ENCODE results near the gene SPRY2. TPM values are rescaled to one million over a fixed set of nuclear protein-coding genes. Genes with fewer than 3 reads are reported as not detected.
A peak's percentile ranks its signal among the peaks of the same experiment; 100 is the strongest.
"Not testable (repeated sequence)": the region's sequence is repeated elsewhere in the genome, so short reads cannot be mapped to it uniquely, and the experiment has no call there.

Gene SPRY2
- total RNA-seq, 4 donors from 2014 or later: 26.4 to 40.4 (median 37.0) TPM

GRCh38 chr13:80348314-80348713, 7.4 kb upstream of the SPRY2 start:
- no peak for TF ChIP-seq CTCF (IDR thresholded peaks at IDR 0.05)
- TF ChIP-seq POLR2A (IDR thresholded peaks at IDR 0.05): no peak
- H3K4me3 ChIP-seq (ENCODE audit: low read depth, poor library complexity, severe bottlenecking): no peak overlapping the region
- intact Hi-C loops (cut with DNase I; ENCODE audit: low total_unique reads): no loop called here
- DNase-seq (ENCODE audit: low spot score in 2 of 2): no peak

- H3K4me3 ChIP-seq (ENCODE audit: low read depth, poor library complexity, severe bottlenecking): no peak overlapping the region
- WGBS, 2 donors: 86 to 91% methylated on average over 8 of the region's 8 CpGs
- TF ChIP-seq POLR2A (IDR thresholded peaks at IDR 0.05) (no peak), CTCF (IDR thresholded peaks at IDR 0.05) (no peak)
- intact Hi-C loops (cut with DNase I; ENCODE audit: low total_unique reads): no loop called here
- no peak for DNase-seq (ENCODE audit: low spot score in 2 of 2)
These were observed 5.0 kb upstream of the SPRY2 start for GRCh38 chr13:80345771-80346510.

- WGBS, 2 donors: 98 to 100% methylated on average over 11 of the region's 11 CpGs
- intact Hi-C loops (cut with DNase I; ENCODE audit: low total_unique reads); DNase-seq (ENCODE audit: low spot score in 2 of 2); H3K4me3 ChIP-seq (ENCODE audit: low read depth, poor library complexity, severe bottlenecking): not testable (repeated sequence)
These were observed 3.1 kb upstream of the SPRY2 start for GRCh38 chr13:80344032-80344431.

GRCh38 chr13:80342471-80343371, 1.8 kb upstream of the SPRY2 start:
- TF ChIP-seq POLR2A (IDR thresholded peaks at IDR 0.05): no peak
- peak in 1 of 3 donors; percentile 82 for TF ChIP-seq CTCF (IDR thresholded peaks at IDR 0.05)
- intact Hi-C loops (cut with DNase I; ENCODE audit: low total_unique reads): no loop called here
- peak; percentile 75 to 97 for DNase-seq (ENCODE audit: low spot score in 2 of 2)
- no peak overlapping the region for H3K4me3 ChIP-seq (ENCODE audit: low read depth, poor library complexity, severe bottlenecking)
- 1% methylated on average over 44 to 61 of the region's 61 CpGs for WGBS, 2 donors

- peak in 1 of 2 donors; percentile 88 for DNase-seq (ENCODE audit: low spot score in 2 of 2)
- no peak for TF ChIP-seq POLR2A (IDR thresholded peaks at IDR 0.05)
- no peak for TF ChIP-seq CTCF (IDR thresholded peaks at IDR 0.05)
- WGBS, 2 donors: 0 to 1% methylated on average over 16 of the region's 16 CpGs
- intact Hi-C loops (cut with DNase I; ENCODE audit: low total_unique reads): no loop called here
- H3K4me3 ChIP-seq (ENCODE audit: low read depth, poor library complexity, severe bottlenecking): peak overlapping the region; percentile 89
These were observed 937 bp upstream of the SPRY2 start for GRCh38 chr13:80341756-80342370.

GRCh38 chr13:80340651-80341100, 250 bp downstream of the SPRY2 start:
- TF ChIP-seq CTCF (IDR thresholded peaks at IDR 0.05): no peak
- TF ChIP-seq POLR2A (IDR thresholded peaks at IDR 0.05): no peak
- intact Hi-C loops (cut with DNase I; ENCODE audit: low total_unique reads): no loop called here
- peak overlapping the region; percentile 89 for H3K4me3 ChIP-seq (ENCODE audit: low read depth, poor library complexity, severe bottlenecking)
- DNase-seq (ENCODE audit: low spot score in 2 of 2): no peak
- 1% methylated on average over 37 to 39 of the region's 45 CpGs for WGBS, 2 donors
